HL-60 (cell line): ENCODE results near the gene MESD.

Experiments used
- GABPA ChIP-seq: IDR thresholded peaks from 2 replicates; pipeline ENCODE4 v1.6.1; 2012; ENCODE audit warnings: low read depth
- TF ChIP-seq, protein P1 (sequence below): IDR thresholded peaks from one replicate; pipeline ENCODE4 v1.5.1; 2011; ENCODE audit warnings: low read length, control low read depth, inconsistent platforms; ENCODE audit not compliant: insufficient read depth

DNA sequence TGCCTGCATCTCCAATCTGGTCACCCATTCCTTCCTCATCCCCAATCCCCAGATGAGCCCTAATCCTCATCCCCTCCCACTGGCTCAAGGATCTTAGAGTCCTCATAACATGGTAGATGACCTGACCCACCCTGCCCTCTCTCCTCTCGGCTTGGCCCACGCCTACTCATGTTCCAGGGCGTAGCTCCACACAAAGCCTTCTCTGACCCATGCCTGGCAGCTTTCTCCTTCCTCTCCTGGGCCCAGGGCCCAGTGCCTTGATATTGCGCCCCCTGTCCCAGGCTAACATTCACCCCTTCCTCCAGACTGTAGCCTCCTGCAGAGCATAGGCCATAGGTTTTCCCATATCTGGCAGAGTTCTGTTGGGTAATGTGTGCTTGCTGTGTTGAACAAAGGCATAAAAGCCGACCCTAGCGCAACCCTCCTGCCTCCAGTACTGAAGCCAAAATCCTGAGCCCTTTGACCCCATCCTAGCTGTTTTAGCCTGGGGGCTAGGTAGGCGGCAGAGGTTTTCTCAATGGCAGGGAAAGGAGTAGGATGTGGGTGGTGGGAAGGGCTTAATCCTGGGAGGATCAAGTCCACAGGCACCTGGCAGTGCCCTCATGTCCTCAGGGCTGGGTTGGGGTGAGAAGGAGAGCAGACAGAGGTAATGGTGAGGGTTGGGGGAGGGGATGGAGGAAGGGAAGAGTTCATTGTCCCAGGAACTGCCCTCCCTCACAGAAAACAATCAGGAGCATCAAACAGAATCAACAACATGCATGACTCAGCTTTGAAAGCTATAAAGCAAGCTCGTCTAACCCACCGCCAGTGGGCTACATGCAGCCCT lies 35.5 kb downstream of the MESD start:
- TF ChIP-seq, protein P1, sequence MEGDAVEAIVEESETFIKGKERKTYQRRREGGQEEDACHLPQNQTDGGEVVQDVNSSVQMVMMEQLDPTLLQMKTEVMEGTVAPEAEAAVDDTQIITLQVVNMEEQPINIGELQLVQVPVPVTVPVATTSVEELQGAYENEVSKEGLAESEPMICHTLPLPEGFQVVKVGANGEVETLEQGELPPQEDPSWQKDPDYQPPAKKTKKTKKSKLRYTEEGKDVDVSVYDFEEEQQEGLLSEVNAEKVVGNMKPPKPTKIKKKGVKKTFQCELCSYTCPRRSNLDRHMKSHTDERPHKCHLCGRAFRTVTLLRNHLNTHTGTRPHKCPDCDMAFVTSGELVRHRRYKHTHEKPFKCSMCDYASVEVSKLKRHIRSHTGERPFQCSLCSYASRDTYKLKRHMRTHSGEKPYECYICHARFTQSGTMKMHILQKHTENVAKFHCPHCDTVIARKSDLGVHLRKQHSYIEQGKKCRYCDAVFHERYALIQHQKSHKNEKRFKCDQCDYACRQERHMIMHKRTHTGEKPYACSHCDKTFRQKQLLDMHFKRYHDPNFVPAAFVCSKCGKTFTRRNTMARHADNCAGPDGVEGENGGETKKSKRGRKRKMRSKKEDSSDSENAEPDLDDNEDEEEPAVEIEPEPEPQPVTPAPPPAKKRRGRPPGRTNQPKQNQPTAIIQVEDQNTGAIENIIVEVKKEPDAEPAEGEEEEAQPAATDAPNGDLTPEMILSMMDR, result no peak
- no peak for TF ChIP-seq GABPA
